H1 (cell line): ENCODE results near the gene GNAO1.

Experiments used
- BRCA1 ChIP-seq: IDR thresholded peaks from 2 replicates; pipeline ENCODE4 v1.6.1; 2012; ENCODE audit warnings: low read depth, low read length, improper control_type of control experiment
- CHD1 ChIP-seq: IDR thresholded peaks from 2 replicates; pipeline ENCODE4 v1.6.1; 2012; ENCODE audit warnings: low read depth, low read length, improper control_type of control experiment
- CTCF ChIP-seq, 3 experiments: IDR thresholded peaks; 1 replicate in 2 of 3; 2 replicates in 1 of 3; pipeline versions ENCODE4 v1.5.1 to v1.6.1; 2011; ENCODE audit warnings: low read length in 3 of 3, mild to moderate bottlenecking in 3 of 3, inconsistent platforms in 2 of 3, low read depth in 1 of 3, moderate library complexity in 1 of 3; ENCODE audit not compliant: insufficient read depth in 1 of 3; ENCODE audit errors: control extremely low read depth in 1 of 3
- EZH2 ChIP-seq: fragments of 200-600 bp; sonication (generic); IDR thresholded peaks from 2 replicates; pipeline ENCODE4 v1.7.1; 2012; ENCODE audit warnings: low read depth, mild to moderate bottlenecking, moderate library complexity, low read length, inconsistent platforms; ENCODE audit not compliant: severe bottlenecking
- JUND ChIP-seq: IDR thresholded peaks from 2 replicates; pipeline ENCODE4 v1.6.1; 2011; ENCODE audit warnings: mild to moderate bottlenecking, improper control_type of control experiment, low read length
- NRF1 ChIP-seq: IDR thresholded peaks from 2 replicates; pipeline ENCODE4 v1.6.1; 2011; ENCODE audit warnings: mild to moderate bottlenecking, low read depth, low read length, improper control_type of control experiment
- POLR2A ChIP-seq, 2 experiments: IDR thresholded peaks; 1 replicate in 1 of 2; 2 replicates in 1 of 2; pipeline ENCODE4 v1.6.1; 2011; ENCODE audit warnings: low read depth in 2 of 2, low read length in 2 of 2, mild to moderate bottlenecking in 2 of 2; ENCODE audit errors: control extremely low read depth in 1 of 2
- POLR2AphosphoS5 ChIP-seq: IDR thresholded peaks from 2 replicates; pipeline ENCODE4 v1.6.1; 2011; ENCODE audit warnings: low read depth, low read length
- SP2 ChIP-seq: IDR thresholded peaks from 2 replicates; pipeline ENCODE4 v1.6.1; 2012; ENCODE audit warnings: mild to moderate bottlenecking, low read length, inconsistent platforms
- USF2 ChIP-seq: IDR thresholded peaks from 2 replicates; pipeline ENCODE4 v1.6.1; 2011; ENCODE audit warnings: low read length, improper control_type of control experiment
- ZNF274 ChIP-seq: IDR thresholded peaks from 2 replicates; pipeline ENCODE4 v1.7.0; 2012; ENCODE audit warnings: low read length, borderline replicate concordance; ENCODE audit errors: extremely low read depth

GRCh38 chr16:56303880-56304279 is 112.6 kb downstream of the GNAO1 start:
- no peak for TF ChIP-seq POLR2A (IDR thresholded peaks at IDR 0.05; ENCODE audit: control extremely low read depth in 1 of 2, low read depth in 2 of 2, low read length in 2 of 2)
- TF ChIP-seq POLR2AphosphoS5: no peak
- no peak for TF ChIP-seq SP2
- TF ChIP-seq CHD1: no peak
- no peak for TF ChIP-seq USF2
- TF ChIP-seq EZH2: no peak
- no peak for TF ChIP-seq JUND
- TF ChIP-seq CTCF (IDR thresholded peaks at IDR 0.05; ENCODE audit: control extremely low read depth in 1 of 3, insufficient read depth in 1 of 3, low read depth in 1 of 3, low read length in 3 of 3): no peak
- TF ChIP-seq ZNF274: no peak
- no peak for TF ChIP-seq BRCA1
- TF ChIP-seq NRF1: no peak
